ENCODE data around the gene TUBB4B.

TUBB4B gene

DNA sequence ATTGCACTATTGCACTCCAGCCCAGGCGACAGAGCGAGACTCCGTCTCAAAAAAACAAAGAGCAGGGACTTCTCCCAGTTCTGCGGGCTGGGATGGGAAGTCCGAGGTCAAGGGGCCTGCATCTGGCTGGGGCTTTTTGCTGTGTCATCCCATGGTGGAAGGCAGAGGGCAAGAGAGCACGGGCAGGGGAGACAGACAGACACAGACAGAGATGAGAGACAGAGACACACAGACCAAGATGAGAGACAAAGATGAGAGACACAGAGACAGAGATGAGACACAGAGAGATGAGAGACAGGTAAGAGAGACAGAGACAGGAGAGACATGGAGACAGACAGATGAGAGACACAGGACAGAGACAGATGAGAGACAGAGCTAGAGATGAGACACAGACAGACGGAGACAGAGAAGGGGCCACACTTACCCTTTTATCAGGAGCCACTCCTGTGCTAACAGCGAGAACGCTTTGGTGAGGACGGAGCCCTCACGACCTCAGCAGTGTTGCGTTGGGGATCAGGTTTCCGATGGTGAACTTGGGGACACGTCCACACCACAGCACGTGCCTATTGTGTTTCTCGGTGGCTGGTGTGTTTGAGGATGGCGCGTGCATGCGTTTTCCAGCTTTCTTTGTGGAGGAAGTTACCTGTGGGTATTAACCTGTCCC lies 27.6 kb downstream of the TUBB4B start:
- in situ Hi-C loops (cut with MboI; ENCODE audit: low sequenced_read_pairs), result no loop called here

DNA sequence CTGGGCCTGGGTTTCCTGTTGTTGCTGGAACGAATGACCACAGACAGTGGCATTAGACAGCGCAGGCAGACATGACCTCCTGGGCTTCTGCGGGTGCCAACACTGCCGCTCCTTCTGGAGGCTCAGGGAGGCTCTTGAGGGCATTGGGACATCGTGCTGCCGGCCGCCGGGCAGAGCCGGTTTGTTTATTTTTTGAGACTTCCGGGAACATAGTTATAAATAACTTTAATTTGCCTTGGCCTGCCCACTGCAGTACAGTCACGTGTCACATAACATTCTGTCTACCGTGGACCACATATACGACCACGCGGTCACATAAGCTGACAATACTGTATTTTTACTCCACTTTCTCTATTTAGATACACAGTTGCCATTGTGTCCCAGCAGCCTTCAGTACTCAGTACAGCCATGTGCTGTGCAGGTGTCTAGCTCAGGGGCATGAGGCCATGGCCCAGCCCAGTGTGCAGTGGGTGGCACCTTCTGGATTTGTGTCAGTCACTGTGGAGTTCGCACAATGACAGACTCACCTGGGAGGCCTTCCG lies 28.2 kb downstream of the TUBB4B start:
- in situ Hi-C loops (cut with MboI; ENCODE audit: low sequenced_read_pairs), result no loop called here

DNA sequence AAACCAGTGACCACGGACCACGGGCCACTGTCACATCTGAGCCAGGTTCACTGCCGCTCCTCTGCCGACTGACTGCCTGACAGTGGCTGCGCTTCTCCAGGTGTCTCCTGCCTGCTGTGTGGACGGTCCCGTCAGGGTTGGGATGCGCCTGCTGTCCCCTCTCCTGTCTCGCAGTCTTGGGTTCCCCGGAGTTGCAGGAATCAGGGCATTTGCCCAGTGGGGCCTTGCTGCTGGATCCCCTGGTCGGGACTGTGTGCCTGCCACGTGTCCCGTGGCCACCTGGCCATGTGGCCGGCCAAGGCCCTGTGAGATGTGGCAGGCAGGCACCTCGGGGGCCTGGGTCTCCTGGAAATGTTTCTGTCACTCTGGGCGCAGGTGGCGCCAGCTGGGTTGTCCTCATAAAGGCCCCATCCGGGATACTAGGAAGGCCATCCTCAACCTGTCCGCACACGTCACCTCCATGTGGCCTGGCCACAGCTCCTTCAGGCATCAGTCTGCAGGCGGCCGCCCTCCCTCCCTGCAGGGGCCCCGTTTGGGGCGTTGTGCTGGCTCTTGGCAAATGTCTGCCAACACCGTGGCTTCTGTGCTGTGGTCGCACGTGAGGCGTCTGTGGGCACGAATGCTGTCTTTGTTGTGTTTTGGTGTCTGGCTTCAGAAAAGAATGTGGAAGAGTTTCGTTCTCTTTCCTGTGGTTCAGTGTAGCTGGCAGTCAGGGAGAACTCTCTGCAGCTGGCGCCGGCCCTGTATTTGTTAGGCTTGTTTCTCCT lies 30.0 kb downstream of the TUBB4B start:
- in situ Hi-C loops (cut with MboI; ENCODE audit: low sequenced_read_pairs), result no loop called here

DNA sequence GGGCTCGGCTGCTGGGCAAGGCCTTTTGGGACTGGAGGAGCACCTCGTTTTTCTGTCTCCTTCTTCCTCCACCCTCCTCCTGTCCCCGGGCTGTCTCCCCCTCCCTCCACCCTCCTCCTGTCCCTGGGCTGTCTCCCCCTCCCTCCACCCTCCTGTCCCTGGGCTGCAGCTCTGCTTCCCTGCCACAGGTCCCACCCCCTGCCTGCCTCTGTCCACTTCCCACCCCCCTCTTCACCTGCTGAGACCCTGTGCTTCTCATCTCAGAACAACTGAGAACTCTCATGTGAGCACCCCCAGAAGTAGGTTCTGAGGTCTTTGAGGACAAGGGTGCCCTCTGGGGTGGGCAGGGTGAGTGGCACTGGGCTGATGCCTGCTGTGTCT lies 30.6 kb downstream of the TUBB4B start:
- in situ Hi-C loops (cut with MboI; ENCODE audit: low sequenced_read_pairs), result no loop called here

DNA sequence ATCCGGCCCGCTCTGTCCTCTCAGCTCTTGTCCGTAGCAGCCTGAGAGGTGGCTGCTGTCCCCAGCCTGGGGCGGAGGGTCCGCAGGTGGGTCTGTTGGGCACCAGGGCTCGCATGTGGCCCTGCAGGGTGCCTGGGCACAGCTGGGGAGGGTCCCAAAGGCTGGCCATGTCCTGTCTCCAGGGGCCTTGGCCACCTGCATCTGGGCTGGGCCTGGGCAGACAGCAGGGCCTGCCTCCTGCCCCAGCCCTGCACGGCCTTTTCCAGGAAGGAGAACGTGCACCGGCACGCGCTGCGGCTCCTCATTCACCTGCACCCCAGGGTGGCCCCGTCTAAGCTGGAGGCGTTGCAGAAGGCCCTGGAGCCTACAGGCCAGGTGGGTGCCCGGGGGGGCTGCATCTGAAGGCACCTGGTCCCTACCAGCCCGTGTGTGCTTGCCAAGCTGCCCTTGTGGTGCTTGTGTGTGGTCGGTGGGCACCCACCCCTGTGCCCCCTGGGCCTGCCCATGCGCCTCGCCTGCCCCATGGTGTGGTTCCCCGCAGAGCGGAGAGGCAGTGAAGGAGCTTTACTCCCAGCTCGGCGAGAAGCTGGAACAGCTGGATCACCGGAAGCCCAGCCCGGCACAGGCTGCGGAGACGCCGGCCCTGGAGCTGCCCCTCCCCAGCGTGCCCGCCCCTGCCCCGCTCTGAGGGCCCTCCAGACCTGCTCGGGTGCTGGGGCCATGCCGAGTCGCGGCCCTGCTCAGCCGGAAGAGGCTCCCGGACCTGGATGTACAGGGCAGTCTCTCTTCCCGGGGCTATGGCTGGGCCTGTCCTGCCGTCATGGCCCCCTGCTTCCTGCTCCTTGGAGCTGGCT lies 31.4 kb downstream of the TUBB4B start:
- in situ Hi-C loops (cut with MboI; ENCODE audit: low sequenced_read_pairs), result no loop called here

DNA sequence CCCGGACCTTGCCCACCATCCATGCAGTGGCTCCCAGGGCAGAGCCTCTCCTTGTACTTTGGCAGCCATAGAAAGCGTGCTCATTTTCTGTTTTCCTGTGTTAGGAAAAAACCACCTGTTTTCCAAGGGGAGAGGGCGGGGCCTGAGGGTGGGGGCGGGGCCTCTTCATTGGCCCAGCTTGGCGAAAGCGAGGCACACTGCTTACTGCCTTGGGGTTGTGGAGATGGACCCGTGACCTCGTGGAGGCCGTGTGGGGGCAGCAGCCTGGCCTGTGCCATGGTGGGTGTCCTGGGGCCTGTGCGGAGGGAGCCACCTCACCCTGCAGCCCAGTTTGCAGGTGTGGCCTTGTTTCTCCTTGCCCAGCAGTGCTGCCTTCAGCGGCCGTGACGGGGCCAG lies 32.0 kb downstream of the TUBB4B start:
- in situ Hi-C loops (cut with MboI; ENCODE audit: low sequenced_read_pairs), result no loop called here

DNA sequence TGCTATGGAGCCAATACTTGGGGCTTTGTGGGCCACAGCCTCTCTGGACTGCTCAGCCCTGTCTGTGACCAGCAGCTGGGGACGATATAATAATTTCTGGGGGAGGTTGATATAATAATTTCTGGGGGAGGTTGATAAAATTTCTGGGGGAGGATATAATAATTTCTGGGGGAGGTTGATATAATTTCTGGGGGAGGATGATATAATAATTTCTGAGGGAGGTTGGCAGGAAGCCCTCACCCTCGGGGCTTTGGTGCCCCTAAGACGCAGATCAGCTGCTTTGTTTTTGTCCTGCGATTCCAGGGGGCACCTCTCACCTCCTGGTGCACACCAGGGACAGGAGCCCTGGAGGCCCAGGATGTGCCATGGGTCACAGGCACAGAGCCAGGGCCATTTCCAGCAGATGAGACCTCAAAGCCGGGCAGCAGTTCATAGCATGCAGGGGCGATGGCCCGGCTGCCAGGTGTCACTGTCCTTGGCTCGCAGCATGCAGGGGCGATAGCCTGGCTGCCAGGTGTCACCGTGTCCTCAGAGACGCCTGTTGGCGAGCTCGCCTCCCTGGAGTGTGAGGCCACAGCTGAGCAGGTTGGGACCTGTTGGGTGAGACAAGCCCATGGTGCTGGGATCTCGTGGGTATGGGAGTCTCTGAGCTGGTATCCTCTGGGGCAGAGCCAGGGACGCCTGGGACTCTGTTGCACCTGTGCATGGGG lies 32.7 kb downstream of the TUBB4B start:
- in situ Hi-C loops (cut with MboI; ENCODE audit: low sequenced_read_pairs), result no loop called here

DNA sequence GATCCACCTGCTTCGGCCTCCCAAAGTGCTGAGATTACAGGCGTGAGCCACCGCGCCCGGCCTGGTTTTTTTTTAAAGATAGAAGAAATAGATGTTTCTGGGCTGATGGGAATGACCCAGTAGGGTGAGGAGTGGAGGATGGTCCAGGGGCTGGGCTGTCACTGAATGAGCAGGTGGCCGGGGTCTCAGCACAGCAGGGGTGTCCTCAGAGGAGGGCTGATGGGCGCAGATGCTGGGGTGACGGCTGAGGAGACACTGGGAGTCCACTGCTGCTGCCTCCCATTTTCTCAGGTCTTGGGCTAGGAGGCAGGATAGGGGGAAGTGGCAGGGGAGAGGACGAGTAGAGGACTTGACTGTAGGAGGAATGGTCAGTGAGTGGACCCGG lies 34.1 kb downstream of the TUBB4B start:
- in situ Hi-C loops (cut with MboI; ENCODE audit: low sequenced_read_pairs), result no loop called here

DNA sequence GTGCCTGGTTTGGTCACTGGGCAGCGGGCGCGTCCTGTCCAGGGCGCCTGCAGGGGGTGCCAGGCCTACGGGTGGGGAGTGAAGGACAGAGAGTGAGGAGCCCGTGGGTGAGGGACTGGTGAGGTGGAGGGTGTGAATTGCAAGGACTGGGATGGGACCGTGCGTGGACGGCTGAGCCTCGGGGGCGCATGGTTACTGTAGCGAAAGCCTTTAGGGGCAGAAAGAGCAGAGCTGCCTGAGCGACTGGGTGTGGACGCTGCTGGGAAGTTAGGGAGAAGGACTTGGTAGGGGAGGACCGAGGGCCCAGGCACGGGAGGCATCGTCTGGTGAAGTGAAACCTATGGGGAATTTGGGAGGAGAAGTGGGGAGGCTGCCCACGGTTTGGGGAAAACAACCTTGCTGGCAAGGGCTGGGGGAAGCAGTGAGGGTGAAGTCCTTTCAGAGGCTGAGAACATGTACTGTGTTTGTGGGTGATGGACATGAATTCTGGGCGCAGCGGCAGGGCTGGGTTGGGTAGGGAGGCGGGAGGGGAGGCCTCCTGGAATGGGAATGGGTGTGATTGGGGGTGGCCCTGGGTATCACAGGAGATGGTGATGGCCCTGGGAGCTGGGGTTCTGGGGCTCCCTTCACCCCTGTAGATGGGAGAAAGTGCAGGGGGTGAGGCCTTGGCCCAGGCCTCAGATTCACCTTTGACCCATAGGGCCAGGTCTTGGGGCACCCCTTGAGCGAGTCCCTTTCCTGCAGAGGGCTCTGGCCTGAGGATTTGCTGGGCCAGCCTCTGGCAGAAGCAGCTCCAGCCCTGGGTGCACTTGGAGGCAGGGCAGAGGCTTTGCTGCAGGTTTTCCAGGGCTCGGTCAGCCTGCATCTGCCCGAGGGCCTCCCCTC lies 34.7 kb downstream of the TUBB4B start:
- in situ Hi-C loops (cut with MboI; ENCODE audit: low sequenced_read_pairs), result no loop called here

DNA sequence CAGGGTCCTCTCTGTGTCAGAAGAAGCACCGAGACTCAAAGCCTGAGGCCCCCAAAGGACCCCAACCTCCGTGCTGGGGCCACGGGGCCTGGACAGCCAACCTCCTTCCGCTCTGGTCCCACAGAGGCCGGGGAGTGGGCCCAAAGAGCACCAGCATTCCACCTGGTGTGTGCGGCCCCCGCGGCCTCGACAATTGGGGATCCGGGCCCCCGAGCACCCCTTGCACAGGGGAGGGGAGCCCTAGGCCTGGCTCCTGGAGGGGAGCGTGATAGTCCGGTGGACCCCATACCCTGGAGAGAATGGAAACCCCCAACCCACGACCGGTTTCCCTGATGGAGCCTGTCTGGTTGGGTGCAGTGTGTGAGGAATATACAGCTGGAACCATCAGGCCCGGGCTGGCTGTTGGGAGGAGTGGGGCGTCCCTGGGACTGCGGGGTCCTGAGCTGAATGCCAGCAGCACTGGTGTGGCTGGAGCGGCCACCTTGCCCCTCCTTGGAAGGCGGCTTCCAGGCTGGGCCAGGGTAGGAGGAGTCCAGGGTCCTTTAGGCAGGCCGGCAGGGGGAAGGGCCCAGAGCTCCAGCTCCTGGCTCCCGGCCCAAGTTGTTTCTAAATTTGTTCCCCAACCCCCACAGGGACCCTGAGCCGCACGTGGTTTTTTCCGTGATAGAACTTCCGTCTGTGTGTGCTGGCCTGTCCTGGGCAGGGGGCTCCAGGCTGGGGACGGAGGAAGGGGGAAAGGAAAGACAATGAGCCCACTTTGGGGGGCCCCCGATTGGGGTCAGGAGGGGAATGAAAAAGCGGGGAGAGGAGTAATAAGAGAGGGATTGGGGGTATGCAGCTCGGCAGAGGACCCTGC lies 35.6 kb downstream of the TUBB4B start:
- in situ Hi-C loops (cut with MboI; ENCODE audit: low sequenced_read_pairs), result no loop called here

DNA sequence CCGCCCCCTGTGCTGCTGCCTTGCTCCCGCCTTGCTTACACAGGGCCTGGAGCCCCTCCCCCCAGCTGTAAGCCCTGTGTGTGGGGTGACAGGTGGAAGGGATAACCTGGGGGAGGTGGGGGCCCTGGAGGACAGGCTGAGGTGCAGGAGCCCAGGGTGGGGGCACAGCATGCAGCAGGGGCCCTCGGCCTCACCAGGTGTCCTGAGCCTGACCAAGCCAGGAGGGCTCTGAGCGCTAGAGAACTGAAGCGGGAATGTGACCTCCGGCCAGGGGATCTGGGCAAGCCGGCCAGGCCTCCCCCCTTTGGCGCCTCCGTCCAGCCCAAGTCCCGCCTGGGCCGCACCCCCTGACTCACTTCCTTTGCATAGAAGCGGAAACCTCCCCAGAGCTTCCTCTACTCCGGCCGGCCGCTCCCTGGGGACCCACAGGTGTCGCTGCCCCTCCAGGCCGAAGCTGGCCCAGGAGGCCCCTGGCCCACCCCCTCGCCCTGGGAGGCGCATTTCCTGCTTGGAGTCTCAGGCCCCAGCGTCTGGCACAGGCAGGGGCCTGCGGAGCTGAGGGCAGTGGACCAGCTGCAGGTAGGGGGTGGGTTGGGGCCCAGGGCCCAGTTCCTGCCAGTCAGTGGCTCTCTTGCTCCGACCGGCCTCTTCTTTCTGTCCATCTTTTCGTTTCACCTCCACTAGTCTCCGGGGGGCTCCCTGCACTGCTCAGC lies 36.4 kb downstream of the TUBB4B start, which contains the start of gene TOR4A:
TOR4A (plus strand) TSS at position 398 of the 713 bp plus-strand sequence. CDS start 964 bp downstream, outside the sequence.
- in situ Hi-C loops (cut with MboI; ENCODE audit: low sequenced_read_pairs), result no loop called here

DNA sequence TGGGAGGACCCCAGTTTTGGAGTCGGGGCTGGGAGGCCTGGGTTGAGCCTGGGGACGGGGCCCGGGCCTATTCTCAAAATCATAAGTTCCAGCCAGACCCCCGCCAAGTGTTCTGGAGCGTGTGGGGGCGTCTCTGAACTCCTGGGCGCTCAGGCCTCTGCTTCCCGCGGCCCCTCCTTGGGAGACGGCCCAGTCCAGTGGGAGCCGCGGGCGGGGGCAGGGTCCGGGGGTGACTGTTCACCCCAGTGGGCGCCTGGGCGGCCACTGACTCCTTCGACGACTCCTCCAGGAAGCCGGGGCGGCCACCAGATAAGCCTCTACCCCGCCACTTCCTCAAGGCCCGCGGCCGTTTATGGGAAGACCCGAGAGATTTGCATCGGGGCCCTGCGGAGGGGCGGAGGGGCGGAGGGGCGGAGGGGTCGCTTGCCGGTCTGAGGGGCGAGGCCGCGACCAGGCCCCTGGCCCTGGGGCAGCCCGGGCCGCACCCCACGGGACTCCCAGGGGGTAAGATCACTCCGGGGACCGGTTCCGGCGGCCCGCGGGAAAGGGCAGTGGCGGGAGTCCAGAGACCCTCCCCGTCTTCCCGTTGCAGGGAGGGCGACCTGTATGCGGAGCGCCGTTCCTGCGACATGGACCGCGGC lies 37.1 kb downstream of the TUBB4B start:
- in situ Hi-C loops (cut with MboI; ENCODE audit: low sequenced_read_pairs), result no loop called here

DNA sequence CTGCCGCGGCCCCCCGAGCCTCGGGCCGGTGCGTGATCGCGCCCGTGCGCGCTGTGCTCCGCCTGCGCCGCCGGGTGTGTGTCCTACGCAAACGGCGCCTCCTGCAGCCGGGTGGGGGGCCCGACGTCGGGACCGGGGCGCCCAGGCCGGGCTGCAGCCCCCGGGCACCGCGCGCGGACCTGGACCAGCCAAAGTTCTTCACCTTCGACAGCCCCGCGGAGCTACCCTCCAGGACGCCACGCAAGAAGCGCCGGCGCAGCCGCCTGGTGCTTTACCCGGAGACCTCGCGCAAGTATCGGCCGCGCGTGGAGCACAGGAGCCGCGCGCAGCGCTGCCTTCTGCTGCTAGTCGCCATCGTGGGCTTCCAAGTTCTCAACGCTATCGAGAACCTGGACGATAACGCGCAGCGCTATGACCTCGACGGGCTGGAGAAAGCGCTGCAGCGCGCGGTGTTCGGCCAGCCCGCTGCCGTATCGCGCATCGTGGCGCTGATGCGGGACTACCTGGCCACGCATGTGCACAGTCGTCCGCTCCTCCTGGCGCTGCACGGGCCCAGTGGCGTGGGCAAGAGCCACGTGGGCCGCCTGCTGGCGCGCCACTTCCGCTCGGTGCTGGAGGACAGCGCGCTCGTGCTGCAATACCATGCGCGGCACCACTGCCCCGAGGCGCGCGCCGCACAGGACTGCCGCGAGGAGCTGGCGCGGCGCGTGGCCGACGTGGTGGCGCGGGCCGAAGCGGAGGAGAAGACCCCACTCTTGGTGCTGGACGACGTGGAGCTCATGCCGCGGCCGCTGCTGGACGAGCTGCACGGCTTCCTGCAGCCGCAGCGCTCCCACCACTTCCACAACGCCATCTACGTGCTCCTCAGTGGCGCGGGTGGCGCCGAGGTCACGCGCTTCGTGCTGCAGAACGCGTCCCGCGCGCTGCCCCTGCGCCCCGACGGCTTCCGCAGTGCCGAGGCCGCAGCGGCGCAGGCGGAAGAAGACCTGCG lies 37.9 kb downstream of the TUBB4B start:
- in situ Hi-C loops (cut with MboI; ENCODE audit: low sequenced_read_pairs), result no loop called here

DNA sequence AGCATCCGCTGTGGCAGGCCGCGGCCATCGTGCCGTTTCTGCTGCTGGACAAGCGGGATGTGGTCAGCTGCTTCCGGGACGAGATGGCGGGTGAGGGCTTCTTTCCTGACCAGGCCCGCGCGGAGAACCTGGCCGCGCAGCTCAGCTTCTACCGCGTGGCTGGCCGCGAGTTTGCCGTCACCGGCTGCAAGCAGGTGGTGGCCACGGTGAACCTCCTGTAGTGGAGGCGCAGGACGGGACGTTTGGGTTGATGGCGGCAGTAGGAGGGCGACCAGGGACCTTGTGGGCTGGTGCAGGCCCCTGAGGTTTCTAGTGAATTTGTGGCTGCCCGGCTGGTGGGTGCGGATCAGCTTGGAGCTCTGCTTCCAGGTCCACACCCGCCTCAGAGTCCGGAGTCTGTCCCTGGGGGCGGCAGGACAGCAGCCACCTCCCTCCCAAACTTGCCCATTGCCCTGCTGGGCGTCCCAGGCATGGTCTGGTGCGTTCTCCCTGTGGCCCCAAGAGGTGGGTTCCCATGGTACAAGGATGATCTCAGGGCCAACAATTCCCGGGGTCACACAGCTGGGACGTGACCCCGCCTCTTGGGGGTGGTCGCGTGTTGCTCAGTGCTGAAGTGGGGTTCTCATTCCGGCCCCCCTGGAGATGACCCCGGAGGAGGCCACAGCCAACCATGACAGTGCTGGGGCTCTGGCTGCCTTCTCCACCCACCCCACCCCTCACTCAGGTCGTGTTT lies 38.8 kb downstream of the TUBB4B start:
- in situ Hi-C loops (cut with MboI; ENCODE audit: low sequenced_read_pairs), result no loop called here

DNA sequence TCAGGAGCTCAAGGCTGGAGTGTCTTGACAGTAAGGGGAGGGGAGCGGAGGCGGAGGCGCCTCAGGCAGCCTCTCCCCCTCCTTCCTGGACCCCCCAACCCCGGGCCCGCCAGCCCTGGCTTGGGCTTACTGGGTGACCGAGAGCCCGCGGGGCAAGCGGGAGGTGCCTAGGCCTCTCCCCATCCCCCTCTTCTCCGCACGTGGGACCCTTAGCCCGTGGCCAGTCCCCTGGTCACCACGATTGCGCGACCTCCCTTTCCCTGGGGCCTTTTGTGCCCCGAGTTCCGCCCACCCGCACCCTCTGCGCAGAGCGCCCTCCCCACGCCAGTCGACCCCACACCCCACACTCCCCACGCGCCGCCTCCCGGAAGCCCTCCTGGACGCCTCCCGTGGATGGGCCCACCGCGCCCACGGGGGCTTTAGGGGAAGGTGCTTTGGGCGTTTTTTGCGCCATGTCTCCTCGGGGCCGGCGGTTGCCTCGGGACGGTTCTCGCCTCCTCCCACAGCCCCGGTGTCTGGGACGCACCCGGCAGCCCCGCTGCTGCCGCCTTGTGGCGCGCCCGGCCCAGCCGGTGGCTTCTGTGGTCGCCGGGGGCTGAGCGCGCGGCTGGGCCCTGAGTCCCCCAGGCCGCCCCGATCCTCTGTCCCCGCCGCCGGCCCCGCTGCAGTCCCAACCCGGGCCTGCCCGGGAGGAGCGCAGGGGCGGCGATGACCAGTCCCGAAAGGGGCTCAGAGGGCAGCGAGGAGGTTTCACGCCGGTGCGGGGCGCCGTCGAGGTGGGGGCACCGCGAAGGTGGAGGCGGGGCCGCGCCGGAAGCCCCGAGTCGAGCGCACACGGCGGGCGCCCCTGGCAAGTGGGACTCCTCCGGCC lies 39.6 kb downstream of the TUBB4B start:
- in situ Hi-C loops (cut with MboI; ENCODE audit: low sequenced_read_pairs), result no loop called here

Data from hTERT RPE-1 (cell line).